GM19468 (cell line): Measurements from ENCODE around the gene FAM227B.
"Not testable (repeated sequence)": the region's sequence is repeated elsewhere in the genome, so short reads cannot be mapped to it uniquely, and the experiment has no call there.

ENCODE experiments used
- ATAC-seq: cut with Tn5 transposase; IDR thresholded peaks from one replicate; pipeline ENCODE4 v1.9.1; 2021; ENCODE audit warnings: mild to moderate bottlenecking, moderate library complexity, moderate number of reproducible peaks; ENCODE audit not compliant: unreplicated experiment; ENCODE audit errors: extremely low read depth

Gene FAM227B

DNA sequence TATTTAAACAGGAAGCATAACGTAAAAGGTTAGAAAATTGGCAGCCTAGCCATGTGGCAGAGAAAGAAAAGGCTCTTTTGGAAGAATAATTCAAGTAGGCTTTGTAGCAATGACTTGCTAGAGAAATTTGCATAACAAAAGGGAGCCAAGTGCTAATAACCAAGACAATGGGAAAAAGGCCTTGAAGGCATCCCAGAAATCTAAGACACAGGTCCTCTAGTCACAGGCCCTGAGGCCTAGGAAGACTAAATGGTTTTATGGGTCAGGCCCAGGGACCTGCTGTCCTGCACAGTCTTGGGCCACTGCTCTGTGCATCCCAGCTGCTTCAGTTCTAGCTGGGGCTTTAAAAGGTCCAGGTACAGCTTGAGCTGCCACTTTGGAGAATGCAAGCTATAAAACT is 119.0 kb downstream of the FAM227B start:
- ATAC-seq, result no peak

DNA sequence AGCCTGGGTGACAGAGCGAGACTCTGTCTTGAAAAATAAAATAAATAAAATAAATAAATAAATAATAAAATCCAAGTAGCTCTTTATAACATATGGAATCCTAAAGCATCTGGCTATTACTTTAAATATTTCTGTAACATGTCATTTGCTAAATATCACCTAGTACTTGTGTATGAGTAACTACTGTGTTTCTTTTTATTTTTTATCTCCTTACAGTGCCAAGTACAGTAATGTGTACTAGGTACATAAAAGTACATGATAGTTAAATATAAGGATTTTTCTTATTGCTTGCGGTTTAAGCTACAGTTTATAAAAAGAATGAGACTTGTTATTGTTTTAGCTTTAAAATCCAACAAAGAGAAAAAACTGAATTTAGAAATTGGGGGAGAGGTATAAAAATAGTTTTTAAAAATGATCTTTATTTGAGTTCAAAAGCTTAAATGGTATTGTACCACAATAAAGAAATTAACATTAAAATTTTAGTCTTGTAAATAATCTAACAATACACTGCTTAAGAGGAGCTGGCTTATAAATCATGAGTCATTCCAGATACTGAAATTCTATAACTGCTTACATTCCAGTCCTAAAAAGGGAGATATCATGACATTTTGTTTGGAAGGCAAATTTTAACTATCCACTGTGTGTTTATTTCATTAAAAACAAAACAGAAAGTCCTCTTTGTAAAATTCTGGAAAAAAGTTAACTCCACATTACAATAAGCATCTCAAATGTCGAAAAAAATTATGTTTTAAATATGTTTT is 124.4 kb downstream of the FAM227B start:
- no peak for ATAC-seq

DNA sequence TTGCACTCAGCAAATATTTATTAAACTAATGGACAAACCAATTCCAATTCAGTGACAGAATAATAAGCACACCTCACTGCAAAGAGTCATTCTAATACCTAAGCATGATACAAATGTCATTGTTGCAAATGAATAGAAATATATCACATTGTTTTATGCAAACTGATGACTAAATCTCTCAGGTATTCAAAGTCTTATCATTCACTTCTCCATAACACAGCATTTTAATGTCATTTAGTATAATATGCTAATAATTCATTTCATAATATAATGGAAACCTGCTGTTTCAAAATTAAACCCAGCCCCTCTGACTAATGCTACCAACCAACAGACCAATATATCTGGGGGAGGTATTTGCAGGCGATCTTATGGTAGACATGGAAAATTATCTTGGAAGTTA is 125.8 kb downstream of the FAM227B start:
- ATAC-seq, result no peak

DNA sequence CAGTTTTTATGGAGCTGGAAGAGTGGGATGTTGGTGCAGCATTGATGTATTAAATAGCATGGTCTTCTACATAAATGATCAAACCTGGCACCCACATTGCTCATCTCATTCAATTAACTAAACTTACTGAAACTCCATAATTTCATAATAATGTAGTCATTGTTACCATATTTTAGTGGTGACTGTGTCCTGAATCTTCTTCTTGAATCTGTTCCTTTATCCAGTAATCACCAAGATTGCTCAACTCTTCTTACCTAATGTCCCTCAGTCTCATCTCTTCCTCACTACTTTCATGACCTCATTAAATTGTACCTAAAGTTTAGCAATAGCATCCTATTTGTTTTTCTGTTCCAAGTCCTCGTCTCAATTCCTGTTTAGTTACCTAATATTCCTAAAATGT is 127.8 kb downstream of the FAM227B start:
- no peak for ATAC-seq

DNA sequence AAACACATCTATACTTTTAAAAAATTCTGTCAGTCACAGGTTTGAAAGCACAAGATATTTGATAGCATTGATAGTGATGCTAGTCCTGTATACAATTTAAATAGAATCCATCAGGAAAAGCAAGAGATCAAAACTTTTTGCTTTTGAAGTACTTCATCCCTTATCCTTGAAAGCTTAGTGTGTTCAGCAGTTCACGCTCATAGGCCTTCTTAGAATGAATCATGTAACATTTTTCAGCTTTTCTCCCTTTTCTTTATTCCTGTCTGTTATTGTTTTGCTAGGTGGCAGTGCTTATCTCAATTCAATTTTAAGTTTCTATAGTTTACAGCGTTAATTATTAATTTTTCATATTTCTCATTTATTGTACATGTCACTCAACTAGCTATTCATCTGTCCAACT is 128.5 kb downstream of the FAM227B start:
- no peak for ATAC-seq

DNA sequence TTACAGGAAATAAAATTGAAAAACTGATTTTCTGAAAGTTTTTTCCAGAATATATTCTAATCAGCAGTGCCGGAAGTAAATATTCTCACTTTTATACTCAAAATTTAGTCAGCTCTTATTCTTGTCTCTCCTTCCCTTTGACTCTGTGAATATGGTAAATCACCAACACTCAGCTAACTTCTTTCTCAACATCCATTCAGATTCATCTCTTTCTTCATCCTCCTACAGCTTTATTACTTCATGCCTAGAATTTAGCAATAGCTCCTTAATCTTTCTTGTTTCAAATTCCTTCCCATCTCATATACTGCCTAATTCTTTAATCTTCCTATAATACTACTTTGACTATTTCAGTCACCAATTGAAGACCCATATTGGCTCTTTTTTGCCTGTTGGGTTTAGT is 129.7 kb downstream of the FAM227B start:
- no peak for ATAC-seq

DNA sequence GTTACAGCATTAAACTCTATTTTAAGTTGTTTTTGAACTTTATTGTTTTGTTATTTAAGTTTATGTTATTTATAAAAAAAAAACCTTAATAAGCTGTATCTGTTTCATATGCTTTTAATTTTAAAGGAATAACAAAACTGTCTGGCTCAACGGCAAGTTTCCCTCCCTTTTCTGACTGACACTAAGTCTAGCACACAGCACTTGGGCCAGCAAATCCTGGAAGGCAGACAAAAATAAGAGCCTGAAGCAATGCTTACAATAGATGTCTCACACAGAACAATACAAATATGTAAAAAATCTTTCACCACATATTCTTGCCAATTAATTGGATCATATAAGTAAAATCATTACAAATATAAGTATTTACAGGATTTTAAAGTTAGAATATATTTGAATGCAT is 135.2 kb downstream of the FAM227B start:
- ATAC-seq, result not testable (repeated sequence)

DNA sequence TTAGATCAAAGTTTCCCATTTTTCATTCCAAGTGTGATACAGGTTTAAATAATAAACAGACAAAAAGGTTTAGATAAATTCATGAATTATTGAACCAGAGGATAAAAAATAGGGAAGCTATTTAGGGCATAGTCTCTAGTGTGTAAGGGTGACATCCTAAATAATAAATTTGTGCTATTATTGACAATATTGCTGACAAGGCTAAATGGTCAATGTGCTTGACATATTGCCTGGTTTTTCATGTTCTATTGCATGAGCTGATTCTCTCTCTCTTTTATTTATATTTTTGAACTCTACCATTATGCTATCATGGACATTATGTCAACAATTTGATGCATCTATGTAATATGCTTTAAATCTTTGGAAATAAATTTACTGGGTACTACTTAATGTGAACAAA is 141.6 kb downstream of the FAM227B start:
- not testable (repeated sequence) for ATAC-seq

DNA sequence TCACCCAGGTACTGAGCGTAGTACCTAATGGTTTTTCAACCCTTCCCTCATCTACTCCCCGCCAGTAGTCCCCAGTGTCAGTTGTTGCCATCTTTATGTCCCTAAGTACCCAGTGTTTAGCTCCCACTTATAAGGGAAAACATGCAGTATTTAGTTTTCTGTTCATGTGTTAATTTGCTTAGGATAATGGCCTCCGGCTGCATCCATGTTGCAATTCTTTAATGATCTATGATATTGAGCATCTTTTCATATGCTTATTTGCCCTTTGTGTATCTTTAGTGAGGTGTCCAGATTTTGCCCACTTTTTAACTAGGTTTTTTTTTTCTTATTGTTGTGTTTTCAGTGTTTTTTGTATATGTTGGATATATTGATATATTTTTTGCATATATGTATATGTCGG is 142.6 kb downstream of the FAM227B start:
- not testable (repeated sequence) for ATAC-seq

DNA sequence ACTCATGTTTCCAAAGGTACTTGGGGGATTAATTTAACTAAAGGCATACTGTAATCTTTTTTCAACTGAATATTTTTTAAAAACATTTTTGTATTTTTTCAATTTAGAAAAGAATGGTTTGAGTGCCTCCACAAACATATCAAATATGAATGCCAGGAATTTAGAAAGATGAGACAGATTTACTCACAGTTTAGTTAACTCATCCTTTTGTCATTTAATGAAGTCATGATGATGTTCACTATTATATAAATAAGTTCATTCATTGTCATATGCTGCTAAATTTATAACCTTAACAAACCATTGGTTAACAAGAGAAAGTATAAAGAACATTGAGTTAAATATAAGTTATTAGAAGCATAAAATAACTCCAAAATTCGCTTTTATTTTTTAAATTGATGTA is 147.6 kb downstream of the FAM227B start:
- no peak for ATAC-seq

DNA sequence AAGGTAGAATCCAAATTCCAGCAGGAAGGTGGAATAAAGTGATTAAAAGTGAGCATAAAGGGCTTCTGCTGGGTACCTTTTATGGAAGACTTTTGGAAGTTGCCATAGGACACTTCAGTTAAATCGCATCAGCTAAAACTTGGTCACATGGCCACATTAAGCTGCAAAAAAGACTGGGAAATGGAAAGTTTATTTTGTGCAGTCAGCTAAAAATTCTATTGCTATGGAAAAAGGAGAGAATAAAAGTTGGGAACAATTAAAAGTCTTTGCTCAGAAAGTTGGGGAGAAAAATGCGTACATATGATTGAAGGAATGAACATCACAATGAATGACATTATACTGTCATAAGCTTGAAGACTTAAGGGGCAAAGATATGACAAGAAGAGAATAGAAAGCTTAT is 148.3 kb downstream of the FAM227B start:
- ATAC-seq, result no peak

DNA sequence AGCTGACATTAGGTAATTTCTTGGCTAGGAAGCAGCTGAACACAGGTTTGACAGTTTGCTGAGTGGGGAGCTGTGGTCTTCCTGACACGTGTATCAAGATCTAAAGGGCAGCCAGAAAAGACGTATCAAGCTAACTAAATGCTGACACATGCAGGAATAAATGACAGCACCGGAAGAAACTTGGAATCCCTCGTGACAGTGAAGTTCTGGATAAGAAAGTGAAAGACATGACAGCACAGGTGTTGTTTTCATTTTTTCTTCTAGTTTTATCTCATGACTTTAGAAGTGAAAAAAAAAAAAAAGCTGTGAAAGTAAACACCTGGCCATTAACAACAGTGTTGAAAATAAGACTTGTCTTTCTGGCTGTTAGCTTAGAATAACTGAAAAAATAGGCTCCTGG is 148.9 kb downstream of the FAM227B start:
- ATAC-seq, result no peak

DNA sequence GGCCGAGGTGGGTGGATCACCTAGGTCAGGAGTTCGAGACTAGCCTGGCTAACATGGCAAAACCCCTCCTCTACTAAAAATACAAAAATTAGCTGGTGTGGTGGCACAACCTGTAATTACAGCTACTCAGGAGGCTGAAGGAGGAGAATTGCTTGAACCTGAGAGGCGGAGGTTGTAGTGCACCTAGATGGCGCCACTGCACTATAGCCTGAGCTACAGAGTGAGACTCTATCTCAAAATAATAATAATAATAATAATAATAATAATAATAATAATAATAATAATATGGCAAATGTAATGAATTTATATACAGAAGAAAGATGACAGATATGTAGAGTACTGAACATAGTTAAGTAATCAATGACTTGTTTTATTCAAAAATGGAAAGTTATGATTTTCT is 149.4 kb downstream of the FAM227B start:
- ATAC-seq, result not testable (repeated sequence)

DNA sequence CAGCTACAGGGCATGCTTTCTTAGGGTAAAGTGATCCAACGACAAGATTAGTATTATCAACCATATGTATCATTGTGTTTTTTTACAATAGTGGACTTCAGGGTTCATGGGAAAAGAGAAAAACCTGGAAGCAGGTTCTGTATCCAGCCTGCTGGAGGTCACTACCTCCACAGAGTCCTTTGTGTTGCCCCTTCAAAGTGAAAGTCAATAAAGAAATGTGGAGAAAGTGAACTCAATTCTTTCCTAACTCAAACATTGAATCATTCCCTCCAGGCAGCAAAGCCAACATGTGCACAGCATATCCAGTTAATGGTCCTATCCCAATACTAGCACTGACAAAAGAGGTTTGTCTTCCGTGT is 152.2 kb downstream of the FAM227B start:
- no peak for ATAC-seq

DNA sequence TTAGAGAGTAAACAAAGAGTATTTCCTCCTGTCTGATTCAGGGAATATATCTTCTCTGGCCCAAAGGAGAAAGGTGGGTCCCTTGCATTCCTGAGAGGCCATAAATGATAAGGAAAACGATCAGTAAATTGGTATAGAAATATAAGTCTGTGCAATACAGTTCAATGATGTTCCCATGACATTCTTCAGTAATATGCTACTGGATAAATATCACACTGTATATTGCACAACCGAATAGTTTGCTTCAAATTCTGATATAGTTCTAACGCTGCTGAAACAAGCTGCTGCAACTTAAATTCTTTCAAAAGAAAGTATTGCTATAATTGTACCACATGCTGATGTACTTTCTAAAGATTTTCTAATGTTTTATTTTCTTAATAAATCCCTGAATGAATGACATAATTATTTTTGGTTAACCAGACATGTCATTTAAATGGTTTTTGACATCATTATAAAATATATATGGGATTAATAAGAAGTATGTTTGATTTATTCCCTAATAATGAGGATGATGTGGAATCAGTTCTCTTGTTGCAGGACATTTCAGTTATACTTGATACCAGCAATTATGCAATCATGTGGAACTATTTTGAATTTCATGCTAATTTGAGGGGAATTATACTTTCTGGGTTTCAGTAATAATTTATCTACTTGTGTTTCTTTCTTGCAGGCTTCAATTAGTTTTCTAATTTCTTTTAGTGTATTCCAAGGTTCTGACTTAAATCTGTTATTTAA is 152.7 kb downstream of the FAM227B start:
- no peak for ATAC-seq

DNA sequence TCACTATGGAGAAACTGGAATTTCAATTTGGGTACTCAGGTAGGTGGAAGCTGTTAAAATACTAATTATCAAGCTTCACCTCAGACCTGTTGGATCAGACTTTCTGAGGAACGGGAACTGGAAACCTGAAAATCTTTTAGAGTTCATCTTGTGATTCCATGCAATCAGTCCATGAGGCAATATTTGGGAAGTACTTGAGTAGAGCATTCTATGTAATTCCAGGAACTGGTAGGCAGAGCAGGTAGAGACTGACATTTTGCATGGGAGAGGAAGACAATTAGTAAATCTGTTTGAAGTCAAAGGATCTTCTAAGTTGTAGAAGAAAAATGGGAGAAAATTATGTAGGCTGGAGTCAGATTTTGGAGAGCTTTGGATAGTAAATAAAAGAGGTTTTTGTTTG is 154.5 kb downstream of the FAM227B start:
- ATAC-seq, result no peak

DNA sequence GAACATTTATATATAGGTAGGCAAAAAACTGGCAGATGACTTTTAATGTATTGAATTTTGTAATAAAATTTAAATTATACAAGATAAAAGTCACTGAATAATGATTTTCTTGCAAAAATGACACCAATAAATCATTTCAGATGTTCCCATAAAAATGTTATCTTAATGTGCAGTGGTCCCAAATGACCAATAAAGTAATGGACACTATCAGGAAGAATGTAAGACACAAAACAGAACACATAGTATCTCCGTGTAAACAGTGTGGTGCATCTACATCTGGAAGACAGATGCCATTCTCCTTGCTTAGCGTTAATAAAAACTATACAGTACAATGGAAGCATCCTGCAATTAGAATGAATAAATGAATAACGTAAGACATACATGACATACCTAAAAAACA is 156.1 kb downstream of the FAM227B start:
- no peak for ATAC-seq

DNA sequence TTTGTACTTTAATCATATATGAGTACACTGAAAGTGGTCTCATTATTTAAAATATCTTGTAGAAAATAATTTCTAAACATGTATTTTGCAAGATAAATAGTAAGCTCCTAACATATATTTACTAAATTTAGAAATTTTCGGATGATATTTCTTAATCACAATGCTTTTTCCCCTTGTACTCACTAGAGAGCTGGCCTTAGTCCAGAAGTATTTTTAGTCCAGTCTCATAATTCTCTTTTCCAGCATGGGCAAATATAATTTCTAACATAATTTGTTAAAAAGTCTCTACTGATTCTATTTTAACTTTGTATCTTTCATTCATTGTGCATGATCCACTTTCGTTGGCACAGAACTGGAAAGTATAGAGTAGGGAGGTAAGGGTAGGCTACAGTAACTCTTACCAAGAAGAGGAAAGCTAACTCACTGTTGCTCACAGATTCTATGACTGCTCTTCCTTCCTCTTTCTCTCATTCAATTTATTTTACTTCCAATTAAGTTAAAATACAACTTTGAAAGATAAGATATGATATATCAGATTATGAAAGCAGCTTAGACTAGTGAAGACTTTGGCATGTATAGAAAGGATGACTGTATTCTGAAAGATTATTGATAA is 158.3 kb downstream of the FAM227B start:
- ATAC-seq, result no peak

DNA sequence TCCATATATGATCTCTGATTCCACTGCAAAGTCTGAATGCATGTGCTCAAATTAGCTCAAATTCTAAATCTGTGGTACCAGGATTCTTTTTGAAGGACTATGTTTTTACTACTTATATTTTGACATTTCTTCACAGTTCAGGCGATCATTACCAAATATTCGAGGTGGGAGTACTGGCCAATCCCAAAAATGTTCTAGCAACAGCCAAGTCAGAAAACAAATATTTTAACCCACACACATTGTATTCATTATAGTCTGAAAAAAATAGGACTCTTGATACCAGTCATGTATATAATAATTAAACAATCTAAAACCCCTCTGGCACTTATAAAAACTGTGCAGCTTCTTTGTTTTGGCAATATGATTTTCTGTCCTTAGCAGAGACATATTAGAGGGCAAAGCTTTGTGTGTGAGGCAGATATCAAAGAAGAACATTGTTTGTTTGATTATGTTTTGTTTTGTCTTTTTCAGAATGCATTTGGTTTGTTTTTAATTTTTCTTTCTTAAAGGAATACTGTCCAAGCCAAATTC is 160.1 kb downstream of the FAM227B start:
- no peak for ATAC-seq

DNA sequence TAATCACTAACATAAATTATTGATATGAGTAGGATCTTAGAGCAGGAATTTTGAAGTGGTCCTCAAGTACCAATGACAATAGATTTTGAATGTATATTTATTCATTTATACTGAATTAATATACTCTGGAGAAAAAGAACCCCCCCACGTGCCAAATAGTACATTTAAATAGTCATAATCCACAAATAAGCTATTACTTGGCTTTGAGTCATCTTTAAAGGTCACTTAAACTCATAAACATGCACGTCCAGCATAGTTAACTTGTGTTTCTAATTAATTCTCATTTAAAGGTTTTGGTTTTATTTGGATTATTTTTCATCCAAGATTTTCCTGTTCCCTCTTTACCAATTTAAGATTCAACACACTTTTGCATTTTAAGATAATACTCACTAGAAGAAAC is 162.5 kb downstream of the FAM227B start:
- no peak for ATAC-seq

DNA sequence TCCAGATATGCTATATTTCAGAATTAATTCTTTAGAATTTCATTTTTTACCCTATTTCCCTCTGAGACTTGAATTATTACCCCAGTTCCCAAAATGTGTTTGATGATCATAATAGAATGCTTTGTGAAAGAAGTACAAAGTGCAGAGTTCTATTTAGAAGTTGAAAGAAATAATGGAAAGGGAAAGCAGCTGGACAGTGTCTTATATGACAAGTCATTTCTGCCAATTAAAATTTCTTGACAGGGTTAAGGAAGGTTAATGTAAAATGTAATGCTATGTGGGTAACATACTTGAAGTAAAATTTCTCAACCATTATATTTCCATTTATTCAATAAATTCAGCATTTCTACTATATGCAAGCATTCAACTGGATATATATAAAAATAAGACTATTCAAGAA is 164.5 kb downstream of the FAM227B start:
- no peak for ATAC-seq
